NCI-H510A treated with DMSO at 0.1 percent for 48 hours (cell line): ENCODE measurements around the gene ZNF749.
"Not testable (repeated sequence)": the region's sequence is repeated elsewhere in the genome, so short reads cannot be mapped to it uniquely, and the experiment has no call there.

Experiments used
- DNase-seq: peaks from one replicate; lab custom pipeline; 2025; lab: John Stamatoyannopoulos, UW

The ZNF749 gene

DNA sequence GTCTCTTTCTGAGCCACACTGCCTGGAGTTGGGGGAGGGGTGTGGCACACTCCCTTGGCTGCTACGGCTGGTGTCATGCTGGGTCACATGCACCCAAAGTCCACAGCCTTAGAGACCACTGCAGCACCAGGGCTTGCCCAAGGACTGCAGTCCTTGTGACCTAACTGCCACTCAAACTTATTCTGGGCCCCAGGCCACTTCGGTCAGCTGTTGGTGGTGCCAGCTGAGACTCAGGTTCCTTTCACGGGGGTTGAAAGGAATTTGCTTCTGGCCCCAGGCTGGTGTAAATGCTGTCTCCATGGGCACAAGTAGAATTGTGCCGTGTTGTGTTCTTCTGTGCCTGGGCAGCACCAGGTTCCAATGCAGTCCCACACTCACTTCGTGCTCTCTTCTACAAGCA is 31.4 kb downstream of the ZNF749 start:
- no peak for DNase-seq

GRCh38 chr19:57473646-57474045 is 38.5 kb downstream of the ZNF749 start:
- no peak for DNase-seq

GRCh38 chr19:57477191-57478008 is 42.3 kb downstream of the ZNF749 start, which contains the start of gene ZNF772:
ZNF772 (minus strand) TSS chr19:57477566; CDS start chr19:57477309, 257 bp downstream.
- peak; percentile 91 for DNase-seq

GRCh38 chr19:57487477-57488298 is 52.6 kb downstream of the ZNF749 start, which contains the start of gene ZNF419:
ZNF419 (plus strand) TSS chr19:57487750; CDS start chr19:57487951, 201 bp downstream.
- DNase-seq: peak; percentile 82

GRCh38 chr19:57488299-57488644 is 53.1 kb downstream of the ZNF749 start:
- not testable (repeated sequence) for DNase-seq
